Stomach (tissue), 9 donors: ENCODE results near the gene MS4A2. TPM values are rescaled to one million over a fixed set of nuclear protein-coding genes. Genes with fewer than 3 reads are reported as not detected.

Experiments
- DNase-seq, 2 donors: peaks; one replicate each; pipeline versions ENCODE4 v3.0.0 to v3.0.0-alpha.2; 2013 to 2019
- H3K27ac ChIP-seq, 5 donors: fragments of 200-600 bp in 4 of 5; sonication (generic) in 4 of 5; one replicate each; pipeline ENCODE4 v1.5.1; 2013 to 2019; ENCODE audit warnings: mild to moderate bottlenecking in 1 of 5, moderate library complexity in 1 of 5
- H3K27me3 ChIP-seq, 3 donors: fragments of 200-600 bp; sonication (generic); one replicate each; pipeline ENCODE4 v1.5.1; 2017 to 2019; ENCODE audit warnings: mixed run types in 1 of 3
- H3K36me3 ChIP-seq, 4 donors: fragments of 200-600 bp; sonication (generic); 1 replicate in 3 of 4; 2 replicates in 1 of 4; pipeline ENCODE4 v1.5.1; 2016 to 2019
- H3K4me1 ChIP-seq, 4 donors: fragments of 200-600 bp; sonication (generic); one replicate each; pipeline ENCODE4 v1.5.1; 2016 to 2019
- H3K4me3 ChIP-seq, 4 donors: fragments of 200-600 bp; sonication (generic) in 3 of 4; one replicate each; pipeline ENCODE4 v1.5.1; 2016 to 2019; ENCODE audit warnings: mild to moderate bottlenecking in 1 of 4
- H3K9me3 ChIP-seq, 4 donors: fragments of 200-600 bp; sonication (generic); one replicate each; pipeline ENCODE4 v1.5.1; 2016 to 2019
- EP300 ChIP-seq: sonication (generic); formaldehyde crosslinking; IDR thresholded peaks from one replicate; pipeline ENCODE4 v1.6.1; 2017; ENCODE audit warnings: antibody characterized with exemption
- POLR2A ChIP-seq, 4 donors: fragments of 450-650 bp; IDR thresholded peaks; one replicate each; pipeline ENCODE4 v1.6.1; 2016; ENCODE audit warnings: antibody characterized with exemption in 4 of 4, control low read depth in 2 of 4, mild to moderate bottlenecking in 1 of 4, moderate library complexity in 1 of 4
- POLR2AphosphoS5 ChIP-seq, 3 donors: sonication (generic); formaldehyde crosslinking; IDR thresholded peaks; one replicate each; pipeline ENCODE4 v1.6.1; 2016; ENCODE audit warnings: antibody characterized with exemption in 3 of 3
- WGBS, 5 donors: extraction: QIAGEN DNeasy Blood & Tissue Kit in 3 of 5; methylation state at CpG; one replicate each; pipeline versions ENCODE4 v1.1.5 to v1.1.7; 2013 to 2018; 5-methylcytosine and 5-hydroxymethylcytosine counted together
- intact Hi-C: fragments of 100-400 bp; cut with DNase I; formaldehyde crosslinking; loops from one replicate; pipeline ENCODE4 v1.15.1; 2023; ENCODE audit warnings: low total_unique reads
- polyA plus RNA-seq, 3 donors: library from polyadenylated mRNA; stranded (reverse); fragments of 200-250 nt; gene quantifications; one replicate each; pipeline ENCODE4 v1.2.3, GENCODE V29; 2013
- total RNA-seq, 5 donors: library from RNA; depleted of rRNA; stranded (reverse); fragments of >200 nt; gene quantifications; one replicate each; pipeline versions ENCODE4 v1.1.0 to v1.2.3, GENCODE V29; 2014 to 2016
- TF ChIP-seq, protein P1 (sequence below), 7 experiments: fragments of 450-650 bp in 4 of 7; fragments of 200-600 bp in 3 of 7; sonication (generic) in 3 of 7; IDR thresholded peaks; one replicate each; pipeline ENCODE4 v1.5.1; 2016 to 2019; ENCODE audit warnings: antibody characterized with exemption in 7 of 7, control low read depth in 2 of 7, mild to moderate bottlenecking in 1 of 7
- donor health status: healthy with polysubstance abuse.
- donor health status: Bipolar disorder and iron deficiency.
- donor health status: healthy.

MS4A2 gene
- total and polyA plus RNA-seq, 8 donors: 0.23 to 7.9 (median 1.4) TPM; not detected in 2

DNA sequence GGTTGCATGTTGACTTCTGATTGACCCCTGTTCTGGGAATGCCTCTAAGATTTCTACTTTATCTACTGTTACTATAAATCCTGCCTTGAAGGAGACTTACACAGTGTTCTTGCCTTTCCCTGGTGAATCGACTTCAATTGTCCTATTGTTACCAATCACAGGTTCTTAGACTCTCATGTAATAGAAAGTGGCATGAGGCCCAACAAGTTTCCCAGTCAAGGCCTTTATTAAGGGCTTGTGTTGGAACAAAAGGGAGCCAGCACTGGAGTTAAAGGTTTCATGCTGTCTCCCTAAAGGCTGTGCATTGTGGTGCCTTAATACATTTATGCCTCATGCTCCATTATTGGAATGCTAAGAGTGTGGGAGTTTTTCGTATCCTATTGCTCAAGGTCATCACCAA is 23.3 kb downstream of the MS4A2 start:
- Histone ChIP-seq H3K36me3 (no peaks in the 10 kb centered on the region), H3K4me3 (no peak overlapping the region), H3K27me3 (no peaks in the 10 kb centered on the region), H3K9me3 (no peaks in the 10 kb centered on the region), H3K4me1 (no peaks in the 10 kb centered on the region), H3K27ac (no peak overlapping the region)
- no peak for DNase-seq
- WGBS, 5 donors: 51 to 68% (median 56%) methylated on average over 2 of the region's 2 CpGs
- intact Hi-C loops: no loop called here
- TF ChIP-seq POLR2A (IDR thresholded peaks at IDR 0.05) (no peak), POLR2AphosphoS5 (IDR thresholded peaks at IDR 0.05) (no peak), EP300 (no peak)
- TF ChIP-seq, protein P1, sequence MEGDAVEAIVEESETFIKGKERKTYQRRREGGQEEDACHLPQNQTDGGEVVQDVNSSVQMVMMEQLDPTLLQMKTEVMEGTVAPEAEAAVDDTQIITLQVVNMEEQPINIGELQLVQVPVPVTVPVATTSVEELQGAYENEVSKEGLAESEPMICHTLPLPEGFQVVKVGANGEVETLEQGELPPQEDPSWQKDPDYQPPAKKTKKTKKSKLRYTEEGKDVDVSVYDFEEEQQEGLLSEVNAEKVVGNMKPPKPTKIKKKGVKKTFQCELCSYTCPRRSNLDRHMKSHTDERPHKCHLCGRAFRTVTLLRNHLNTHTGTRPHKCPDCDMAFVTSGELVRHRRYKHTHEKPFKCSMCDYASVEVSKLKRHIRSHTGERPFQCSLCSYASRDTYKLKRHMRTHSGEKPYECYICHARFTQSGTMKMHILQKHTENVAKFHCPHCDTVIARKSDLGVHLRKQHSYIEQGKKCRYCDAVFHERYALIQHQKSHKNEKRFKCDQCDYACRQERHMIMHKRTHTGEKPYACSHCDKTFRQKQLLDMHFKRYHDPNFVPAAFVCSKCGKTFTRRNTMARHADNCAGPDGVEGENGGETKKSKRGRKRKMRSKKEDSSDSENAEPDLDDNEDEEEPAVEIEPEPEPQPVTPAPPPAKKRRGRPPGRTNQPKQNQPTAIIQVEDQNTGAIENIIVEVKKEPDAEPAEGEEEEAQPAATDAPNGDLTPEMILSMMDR (IDR thresholded peaks at IDR 0.05): no peak

- Histone ChIP-seq H3K9me3 (no peaks in the 10 kb centered on the region), H3K4me1 (no peaks in the 10 kb centered on the region), H3K36me3 (no peaks in the 10 kb centered on the region), H3K4me3 (no peak overlapping the region), H3K27ac (no peak overlapping the region), H3K27me3 (no peaks in the 10 kb centered on the region)
- intact Hi-C loops: no loop called here
- TF ChIP-seq POLR2AphosphoS5 (IDR thresholded peaks at IDR 0.05): no peak
- no peak for TF ChIP-seq EP300
- TF ChIP-seq, protein P1 (IDR thresholded peaks at IDR 0.05): no peak
- no peak for DNase-seq
Observed at GRCh38 chr11:60116996-60117790, 28.7 kb downstream of the MS4A2 start.

DNA sequence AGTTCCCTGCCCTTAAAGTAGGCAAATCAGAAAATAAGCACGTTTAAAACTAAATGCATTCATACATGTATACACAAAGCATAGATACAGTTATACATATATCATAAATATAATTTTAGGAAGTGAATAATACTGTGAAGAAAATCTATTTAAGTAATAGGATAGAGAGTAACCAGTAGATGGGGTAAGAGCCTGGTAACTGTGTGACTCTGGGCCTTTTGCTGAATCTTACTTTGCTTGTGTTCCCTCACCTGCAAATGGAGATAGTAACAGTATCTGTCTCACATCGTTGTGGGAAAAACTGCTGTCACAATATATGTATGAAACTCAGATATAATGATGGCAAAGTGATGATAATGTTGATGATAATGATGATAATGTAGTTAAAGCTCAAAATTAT is 29.9 kb downstream of the MS4A2 start:
- Histone ChIP-seq H3K27me3 (no peaks in the 10 kb centered on the region), H3K4me3 (no peak overlapping the region), H3K9me3 (no peaks in the 10 kb centered on the region), H3K27ac (no peak overlapping the region), H3K4me1 (no peaks in the 10 kb centered on the region), H3K36me3 (no peaks in the 10 kb centered on the region)
- no peak for DNase-seq
- intact Hi-C loops: no loop called here
- 44 to 66% (median 47%) methylated on average over 2 of the region's 2 CpGs for whole genome bisulfite sequencing, 5 donors
- TF ChIP-seq EP300 (no peak), POLR2AphosphoS5 (IDR thresholded peaks at IDR 0.05) (no peak), POLR2A (IDR thresholded peaks at IDR 0.05) (no peak)
- TF ChIP-seq, protein P1 (IDR thresholded peaks at IDR 0.05): no peak

DNA sequence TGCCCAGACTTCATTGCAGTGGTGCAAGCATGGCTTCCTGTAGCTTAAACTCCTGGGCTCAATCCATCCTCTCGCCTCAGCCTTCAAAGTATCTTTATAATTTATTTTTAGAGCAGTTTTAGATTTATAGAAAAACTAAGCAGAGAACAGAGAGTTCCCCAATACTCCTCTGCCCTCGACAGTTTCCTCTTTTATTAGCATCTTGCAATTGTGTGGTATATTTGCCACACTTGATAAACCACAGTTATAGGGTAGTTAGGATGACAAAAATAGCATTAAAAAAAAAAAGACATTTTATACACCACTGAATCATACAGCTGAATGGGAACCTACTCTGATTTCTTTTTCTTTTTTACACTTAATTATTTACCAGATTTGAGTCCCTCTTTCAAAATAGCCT is 31.2 kb downstream of the MS4A2 start:
- DNase-seq: no peak
- no peaks in the 10 kb centered on the region for H3K4me1 ChIP-seq
- H3K36me3 ChIP-seq: no peaks in the 10 kb centered on the region
- H3K27ac ChIP-seq: no peak overlapping the region
- WGBS, 5 donors: 68 to 82% (median 77%) methylated on average over 2 of the region's 2 CpGs
- no peak for TF ChIP-seq POLR2AphosphoS5 (IDR thresholded peaks at IDR 0.05)
- no peak for TF ChIP-seq POLR2A (IDR thresholded peaks at IDR 0.05)
- TF ChIP-seq, protein P1 (IDR thresholded peaks at IDR 0.05): no peak
- TF ChIP-seq EP300: no peak
- no peaks in the 10 kb centered on the region for H3K27me3 ChIP-seq
- intact Hi-C loops: no loop called here
- no peaks in the 10 kb centered on the region for H3K9me3 ChIP-seq
- H3K4me3 ChIP-seq: no peak overlapping the region
